GM18858 (cell line): ENCODE measurements around the gene DCLK1.
A peak's percentile ranks its signal among the peaks of the same experiment; 100 is the strongest.

Experiments
- ATAC-seq: cut with Tn5 transposase; IDR thresholded peaks from one replicate; pipeline ENCODE4 v1.9.1; 2021; ENCODE audit not compliant: unreplicated experiment

DCLK1 gene

DNA sequence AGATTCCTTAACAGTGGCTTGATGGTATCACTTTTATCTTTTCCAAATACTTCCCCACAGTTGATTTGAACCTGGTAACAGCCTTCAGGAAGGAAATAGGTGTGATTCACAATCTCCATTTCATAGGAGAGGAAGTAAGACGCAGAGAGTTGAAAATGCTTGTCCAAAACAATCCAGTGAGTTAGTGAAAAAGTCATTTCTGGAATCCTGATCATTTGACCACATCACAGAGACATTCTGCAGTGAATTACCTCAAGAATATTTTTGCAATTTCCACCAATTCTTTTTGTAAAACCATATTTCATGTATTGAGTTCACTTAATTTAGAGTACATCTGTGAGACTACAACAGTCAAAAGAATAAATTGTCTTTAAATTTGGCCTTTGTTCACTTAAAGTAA lies 292.8 kb downstream of the DCLK1 start:
- ATAC-seq: no peak

DNA sequence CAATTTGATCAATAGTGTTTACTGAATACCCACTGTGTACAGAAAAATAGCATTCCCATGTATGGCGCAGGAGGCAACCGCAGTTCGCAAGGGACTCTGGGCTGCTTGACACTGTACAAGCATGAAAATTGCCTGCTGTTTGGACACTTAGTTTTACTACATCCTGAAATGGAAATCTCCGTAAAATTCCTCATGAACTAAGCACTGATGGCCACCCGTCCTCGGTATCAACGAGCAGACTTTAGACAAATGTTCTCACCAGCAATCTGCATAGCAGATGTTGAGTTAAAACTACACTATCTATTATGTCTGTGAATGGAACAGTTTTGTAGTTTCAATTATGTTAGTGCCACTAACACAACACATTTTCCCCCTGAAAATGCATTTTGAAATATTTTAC lies 294.7 kb downstream of the DCLK1 start:
- ATAC-seq: no peak

DNA sequence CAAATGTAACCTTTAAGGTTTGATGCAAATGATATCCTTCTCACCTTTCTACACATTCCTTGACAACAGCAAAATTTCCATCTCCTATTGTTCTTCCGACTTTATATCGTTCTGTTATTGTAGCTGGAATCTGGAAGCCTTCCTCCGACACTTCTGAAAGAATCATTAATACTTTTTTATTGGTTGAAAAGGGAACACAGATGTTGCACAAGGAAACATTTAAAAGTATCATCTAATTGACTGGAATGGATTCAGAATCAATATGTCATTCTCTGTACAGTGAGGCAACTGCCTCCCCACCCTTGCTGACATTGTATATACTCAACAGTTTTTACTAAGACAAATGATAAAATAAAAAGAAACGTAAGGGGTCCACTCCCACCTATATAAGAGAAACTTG lies 295.2 kb downstream of the DCLK1 start:
- no peak for ATAC-seq

DNA sequence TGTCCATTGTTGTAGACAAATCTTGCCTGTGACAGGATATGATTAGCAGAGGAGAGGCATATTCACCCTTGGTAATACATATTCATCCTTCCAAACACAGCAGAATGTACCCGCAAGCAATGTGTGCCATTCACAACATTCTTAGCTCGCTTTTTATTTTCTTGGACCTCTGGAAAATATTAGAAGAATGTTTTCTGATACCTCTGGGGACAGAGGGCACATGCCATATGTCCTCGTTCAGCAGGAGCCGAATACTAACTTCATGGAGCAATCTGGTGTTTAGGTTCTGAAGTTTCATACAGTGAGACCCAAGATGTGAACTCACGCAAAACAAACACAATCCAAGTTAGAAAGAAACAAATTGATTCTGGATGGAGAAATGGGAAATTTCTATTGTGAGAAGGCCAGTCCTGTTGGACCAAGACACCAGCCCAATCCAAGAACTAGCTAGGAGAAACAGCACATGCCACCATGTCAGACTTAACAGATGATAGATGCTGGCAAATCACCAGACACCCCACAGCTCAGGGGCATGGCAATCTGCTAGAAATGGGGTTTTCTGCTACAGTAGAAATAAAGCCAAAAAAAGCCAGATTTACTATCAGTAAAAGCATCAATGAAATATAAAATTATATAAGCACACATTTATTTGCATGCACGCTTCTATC lies 297.4 kb downstream of the DCLK1 start:
- ATAC-seq: no peak

DNA sequence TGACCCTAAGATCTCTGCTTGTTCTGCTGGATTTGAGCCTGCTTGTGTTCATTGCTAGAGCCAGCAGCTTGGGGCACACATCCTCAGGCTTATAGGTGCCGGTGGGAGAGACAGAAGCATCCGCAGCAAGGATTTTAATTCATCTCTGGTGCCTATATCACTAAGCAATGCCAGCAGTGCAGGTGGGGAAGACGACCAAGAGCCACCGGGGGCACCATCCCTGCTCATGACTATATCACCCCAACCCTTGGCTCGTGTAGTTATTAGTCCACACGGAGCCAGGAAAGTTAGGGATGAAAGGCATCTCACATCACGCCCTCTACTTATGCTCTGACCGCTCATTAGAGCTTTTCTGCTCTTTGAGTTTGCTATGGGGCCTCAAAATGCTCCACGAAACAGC lies 298.2 kb downstream of the DCLK1 start:
- no peak for ATAC-seq

DNA sequence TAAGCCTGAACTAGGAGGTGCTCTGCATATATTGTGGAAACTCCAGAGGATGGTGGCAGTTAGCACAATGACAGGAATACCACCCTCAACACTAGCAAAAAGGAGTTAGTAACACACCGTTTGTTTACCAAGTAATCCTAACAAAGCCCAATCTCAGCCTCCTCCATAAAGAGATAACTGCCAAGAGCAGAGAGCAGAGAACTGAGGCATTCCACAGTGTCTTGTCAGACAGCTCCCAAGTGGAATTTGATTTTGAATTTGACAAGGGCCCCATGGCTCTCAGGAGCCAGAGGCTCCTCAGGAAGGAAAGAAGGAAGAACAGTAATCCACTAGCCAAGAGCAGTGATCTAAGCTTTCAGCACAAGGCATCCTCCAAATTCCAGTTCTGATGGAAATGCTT lies 298.6 kb downstream of the DCLK1 start:
- no peak for ATAC-seq

DNA sequence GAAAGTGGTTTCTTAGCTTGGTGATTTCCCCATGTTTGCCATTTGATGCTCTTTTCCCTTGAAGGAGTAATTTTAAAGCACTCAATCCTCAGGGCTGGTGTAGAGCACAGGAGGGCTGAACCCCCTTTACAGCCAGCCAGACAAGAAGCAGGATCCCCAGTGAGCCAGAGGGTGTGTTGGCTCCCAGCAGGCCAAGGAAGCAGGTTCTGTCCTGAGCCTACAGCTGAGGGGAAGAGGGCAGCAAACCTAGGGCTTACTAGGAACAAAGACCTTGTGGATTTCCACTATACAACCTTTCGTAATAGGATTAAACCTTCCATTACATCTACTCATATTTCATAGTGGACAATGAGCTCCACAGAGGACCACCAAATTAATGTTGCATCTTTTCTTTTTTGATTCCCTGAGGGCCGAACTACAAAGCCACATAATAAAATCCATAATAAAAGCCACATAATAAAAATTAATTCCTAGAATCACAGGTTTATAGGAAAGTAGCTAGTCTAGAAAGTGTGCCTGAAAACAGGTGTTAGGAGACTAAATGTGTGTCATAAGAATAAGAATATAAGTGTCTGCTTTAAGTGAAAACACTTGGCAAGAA lies 300.2 kb downstream of the DCLK1 start:
- ATAC-seq: no peak

DNA sequence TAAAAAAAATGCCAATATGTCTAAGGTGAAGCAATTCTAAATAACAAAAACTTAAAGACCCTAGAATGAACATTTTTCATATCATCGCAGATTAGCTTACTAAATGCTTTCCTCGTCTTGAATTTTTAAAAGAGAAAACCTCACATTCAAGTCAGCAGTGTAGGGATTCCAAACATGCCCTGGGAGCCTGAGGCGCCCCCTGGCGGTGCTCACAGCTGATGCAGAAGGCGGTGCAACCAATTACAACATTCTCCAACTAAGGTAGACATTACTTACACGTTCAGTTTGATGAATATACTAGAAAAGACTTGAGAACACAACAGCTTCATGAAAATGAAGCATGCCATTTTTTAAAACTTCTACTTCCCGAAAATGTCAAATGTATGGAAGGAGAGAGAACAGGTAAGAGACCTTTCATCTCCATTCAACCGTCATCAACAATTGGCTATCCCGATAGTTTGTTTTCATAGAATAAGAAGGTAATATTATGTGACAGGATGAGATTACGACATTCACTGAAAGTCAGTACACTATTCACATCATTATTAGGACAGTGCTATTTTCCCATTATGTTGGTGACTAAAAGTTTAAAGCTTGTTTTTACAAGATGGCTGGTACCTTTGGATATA lies 304.4 kb downstream of the DCLK1 start:
- no peak for ATAC-seq

DNA sequence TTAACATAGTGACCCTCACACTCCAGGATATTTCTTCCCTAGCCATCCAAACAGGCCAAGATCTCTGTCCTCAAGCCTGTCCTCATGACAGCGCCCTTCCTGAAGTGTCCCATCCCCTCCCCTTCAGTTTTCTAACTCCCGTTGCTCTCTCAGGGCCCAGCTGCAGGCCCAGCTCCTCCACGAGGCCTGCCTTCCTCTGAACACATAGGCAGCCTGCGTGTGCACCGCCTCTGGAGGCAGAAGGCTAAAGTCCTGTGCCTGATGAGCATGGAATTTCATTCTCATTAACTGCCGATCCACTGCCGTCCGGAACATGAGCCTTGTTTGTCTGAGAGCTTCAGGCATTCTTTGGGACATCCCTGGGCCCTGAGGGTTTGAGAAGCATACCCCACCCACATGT lies 306.4 kb downstream of the DCLK1 start:
- ATAC-seq: no peak

DNA sequence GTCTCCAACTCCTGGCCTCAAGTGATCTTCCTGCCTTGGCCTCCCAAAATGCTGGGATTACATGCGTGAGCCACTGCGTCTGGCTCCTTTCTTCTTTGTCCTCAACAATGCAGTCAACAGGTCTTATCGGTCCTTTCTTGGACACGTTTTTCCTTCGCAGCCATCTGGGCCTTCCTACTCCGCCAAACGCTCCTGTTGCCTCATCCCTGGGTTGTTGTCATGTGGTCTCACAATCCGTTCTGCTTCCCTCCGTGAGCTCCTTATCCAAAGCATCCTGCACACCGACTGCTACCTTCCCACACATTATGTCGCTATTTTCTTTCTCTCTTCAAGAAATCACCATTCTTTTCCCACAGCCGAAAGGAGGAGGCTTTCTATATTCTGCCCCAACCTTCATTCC lies 306.8 kb downstream of the DCLK1 start:
- no peak for ATAC-seq

DNA sequence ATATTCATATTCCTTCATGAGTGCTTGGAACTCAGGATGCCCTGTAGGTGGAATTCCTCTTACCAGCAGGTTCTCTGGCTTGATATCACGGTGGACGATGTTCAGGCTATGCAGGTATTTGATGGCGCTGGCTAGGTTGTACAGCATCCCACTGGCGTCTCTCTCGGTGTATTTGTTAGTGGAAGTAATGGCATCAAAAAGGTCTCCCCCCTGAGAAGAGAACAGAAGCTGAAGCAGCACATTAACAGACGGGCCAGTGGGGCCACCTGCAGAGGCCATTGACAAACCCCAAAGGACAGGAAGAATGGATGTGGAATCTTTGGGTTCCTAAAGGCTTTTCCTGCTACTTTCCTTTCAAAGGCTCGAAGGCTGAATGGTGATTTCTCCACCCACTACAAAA lies 308.5 kb downstream of the DCLK1 start:
- no peak for ATAC-seq

DNA sequence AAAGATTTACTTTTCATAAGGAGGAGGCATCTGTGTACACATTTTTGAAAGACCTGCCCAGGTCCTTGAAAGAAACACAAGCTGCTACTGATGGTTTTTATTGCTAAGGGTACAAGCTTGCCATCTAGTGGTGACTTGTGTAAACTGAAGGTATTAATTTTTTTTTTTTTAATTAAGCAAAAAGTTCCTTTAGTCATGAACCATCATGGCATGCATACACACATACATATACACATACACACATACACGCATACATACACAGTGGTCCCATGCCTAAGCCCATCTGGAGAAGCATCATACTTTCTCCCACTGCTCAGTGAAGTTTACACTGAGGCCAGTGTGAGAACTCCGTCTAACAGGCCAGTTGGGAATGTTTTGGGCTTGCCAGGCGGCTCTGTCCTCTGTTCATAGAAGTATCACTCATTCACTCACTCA lies 312.5 kb downstream of the DCLK1 start:
- ATAC-seq: peak; percentile 67

DNA sequence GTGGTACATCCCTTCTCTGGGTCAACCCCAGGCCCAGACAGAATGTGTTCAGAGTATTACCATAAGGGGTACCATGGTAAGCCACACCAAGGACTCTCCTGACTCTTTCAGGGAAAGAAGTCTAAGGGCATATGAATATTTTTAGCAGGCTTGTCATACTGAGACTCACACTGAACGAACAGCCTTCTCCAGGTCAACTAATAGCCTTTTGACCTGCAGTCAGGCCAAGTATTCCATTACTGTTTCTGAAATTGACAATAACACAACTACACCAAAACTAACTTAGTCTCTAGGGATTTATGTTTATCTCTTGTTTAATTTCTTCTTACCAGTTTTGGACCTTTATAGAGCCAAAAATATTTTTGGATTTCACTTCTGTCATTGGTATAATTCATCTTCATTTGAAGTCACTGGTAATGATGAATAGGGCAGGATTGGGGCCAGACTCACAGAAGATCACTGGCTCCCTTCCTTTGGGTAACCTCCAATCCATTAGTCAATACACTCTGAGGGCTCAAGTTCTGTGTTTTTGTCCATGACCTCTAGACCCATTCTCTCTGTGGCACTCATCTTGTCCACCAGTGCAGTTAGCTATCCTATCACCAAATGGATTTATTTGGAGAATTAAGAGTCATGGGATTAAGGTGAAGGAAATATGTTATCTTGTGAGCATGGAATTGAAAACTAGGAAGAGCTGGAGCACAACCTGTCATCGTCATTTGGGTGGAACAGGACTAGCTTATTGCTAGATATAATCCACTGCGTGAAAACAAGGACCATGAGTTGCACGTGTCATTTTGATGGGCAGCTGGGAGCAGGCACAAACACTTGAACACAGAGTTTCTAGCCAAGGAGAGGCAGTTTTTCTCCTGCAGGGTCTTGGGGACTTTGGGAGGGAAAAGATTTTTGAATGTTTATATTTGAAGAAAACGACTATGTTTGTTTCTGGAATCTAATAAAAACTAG lies 313.3 kb downstream of the DCLK1 start:
- no peak for ATAC-seq

DNA sequence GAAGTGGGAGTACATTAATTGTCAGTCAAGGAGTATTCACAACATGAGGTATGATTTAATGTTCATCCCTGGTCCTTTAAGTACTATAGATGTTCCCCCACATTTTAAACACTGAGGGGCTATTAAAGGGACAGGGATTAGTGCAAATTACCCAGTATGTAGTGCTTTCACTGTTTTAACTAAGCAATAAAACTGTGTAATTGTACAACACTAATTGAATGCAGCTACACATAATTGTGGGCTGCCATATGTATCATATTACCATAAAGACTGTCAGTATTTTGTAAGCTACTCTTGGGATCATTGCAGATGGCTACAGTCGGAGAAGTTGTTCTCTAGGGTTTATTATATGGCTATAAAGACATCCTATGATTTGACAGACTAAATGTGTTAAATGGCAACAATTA lies 316.6 kb downstream of the DCLK1 start:
- no peak for ATAC-seq

DNA sequence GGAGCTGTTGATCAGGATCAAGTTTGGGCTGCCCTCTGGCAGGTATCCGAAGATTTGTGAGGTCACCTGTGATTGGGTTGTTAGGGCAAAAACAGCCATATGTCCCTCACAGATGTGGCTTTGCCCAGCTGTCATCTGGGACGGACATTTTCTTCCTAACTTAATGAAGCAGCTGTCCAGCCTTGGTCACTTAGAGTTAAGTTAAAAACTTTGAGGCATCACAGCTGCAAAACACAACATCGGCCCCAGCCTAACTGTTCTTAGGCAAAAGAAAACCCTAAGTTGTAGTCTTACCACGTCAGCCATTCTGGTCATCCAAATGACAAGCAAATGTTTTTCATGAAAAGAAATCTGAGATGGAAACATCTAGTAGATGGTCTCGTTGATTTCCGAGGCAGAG lies 318.4 kb downstream of the DCLK1 start:
- no peak for ATAC-seq

DNA sequence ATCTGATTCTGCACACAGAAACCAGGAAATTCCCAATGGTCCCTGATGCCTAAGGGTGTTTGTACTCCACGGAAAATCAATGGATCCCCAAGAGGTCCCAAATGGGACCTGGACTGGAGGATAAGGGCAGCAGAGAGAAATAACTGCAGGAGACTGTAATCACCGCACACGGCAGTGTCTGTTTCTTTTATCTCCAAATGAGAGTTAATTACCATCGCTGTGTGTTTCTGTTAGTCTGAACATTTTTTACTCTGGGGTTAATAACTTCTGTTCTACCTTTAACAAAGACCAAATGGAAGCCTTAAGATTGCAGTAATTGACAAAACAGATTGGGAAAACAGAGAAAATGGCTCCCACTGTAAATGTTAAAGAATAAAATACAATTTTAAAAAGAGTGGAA lies 320.9 kb downstream of the DCLK1 start:
- no peak for ATAC-seq

DNA sequence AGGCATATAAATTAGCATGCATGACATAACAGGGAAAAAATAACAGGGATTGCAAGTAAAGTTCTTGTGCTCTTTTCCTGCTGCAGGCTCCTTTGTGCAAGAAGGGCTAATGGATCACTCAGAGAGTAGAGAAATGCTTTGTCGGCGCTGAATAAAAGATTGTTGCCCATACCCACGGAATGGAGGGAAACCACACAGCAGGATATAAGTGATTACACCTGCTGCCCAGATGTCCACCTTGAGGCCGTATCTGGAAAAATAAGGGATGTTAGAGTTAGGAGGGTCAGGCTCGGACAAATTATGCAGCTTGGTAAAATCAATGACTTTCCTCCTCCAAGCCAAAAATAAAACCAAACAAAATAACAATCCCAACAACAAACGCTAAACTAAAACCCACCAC lies 322.3 kb downstream of the DCLK1 start:
- ATAC-seq: no peak

DNA sequence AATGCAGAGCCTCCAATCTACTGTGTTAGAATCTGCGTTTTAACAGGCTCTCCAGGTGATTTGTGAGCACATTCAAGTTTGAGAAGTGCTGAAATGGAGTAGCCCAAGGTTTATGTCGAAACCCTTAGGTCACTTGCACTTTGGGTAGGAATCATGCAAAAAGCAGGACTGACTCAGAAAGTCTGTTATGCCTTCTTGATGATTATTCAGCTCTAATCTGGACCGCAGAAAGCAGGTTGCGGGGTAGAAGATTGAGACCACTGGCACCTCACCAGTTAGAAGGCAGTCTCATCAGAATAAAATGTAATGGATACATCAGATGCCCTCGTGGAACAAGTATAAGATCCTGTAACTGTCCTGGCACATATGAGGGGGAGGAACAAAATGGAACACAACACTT lies 326.3 kb downstream of the DCLK1 start:
- no peak for ATAC-seq

DNA sequence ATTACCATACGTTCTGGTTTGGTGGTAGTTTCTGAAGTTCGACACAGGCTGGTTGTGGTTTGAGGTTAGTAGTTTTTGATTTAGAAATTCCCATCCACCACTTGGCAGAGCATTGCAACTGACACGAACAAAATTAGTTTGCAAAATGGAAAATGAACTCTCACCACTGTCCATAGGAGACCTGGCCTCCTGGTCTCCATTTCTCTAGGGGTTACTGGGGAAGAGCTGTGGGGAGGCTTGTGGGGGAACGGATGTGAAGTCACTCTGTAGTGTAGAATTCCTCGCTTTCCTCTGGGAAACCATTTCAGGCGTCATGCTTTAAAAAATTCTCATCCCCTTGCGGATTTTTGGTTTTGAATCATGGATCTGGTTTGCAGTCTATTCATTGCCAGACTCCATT lies 333.2 kb downstream of the DCLK1 start:
- no peak for ATAC-seq

DNA sequence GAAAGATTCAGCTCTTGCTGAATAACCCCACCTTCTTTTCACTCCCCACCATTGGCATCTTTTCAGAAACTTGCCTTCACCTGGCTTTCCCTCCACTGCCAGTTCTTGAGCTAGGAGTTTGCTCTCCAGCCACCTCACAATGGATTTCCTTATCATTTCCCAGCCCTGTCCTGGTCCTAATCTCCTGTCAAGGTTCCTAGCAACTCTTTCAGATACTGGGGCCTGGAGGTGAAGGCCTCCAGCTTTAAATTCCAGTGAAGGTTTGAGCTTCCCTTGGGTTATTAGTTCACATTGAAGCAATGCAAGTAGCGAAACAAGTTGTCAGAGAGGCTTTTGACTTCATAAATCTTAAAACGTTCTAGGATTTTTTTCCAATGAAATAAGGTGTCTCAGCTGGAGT lies 333.9 kb downstream of the DCLK1 start:
- ATAC-seq: no peak

DNA sequence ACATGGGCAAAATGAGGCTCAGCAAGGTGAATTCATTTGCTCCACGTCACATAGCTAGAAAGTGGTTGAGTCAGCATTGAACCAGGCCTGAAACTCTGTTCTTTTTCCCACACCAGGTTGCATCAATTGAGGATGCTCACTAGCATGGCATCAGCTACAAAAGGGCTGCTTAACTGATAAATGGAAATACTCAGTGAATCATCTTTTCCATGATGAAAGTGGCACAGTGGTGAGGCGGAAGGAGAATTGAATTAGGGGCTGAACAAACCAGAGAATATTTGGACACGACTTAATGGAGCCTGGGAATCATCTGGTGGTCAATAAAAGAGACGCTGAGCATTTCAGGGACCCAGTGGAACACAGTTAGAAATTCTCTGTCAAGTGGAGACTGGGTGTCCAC lies 334.6 kb downstream of the DCLK1 start:
- ATAC-seq: no peak
